SU-DHL-6 (cell line): ENCODE measurements around the gene ARHGAP5.

ENCODE experiments used
- H2AFZ ChIP-seq: fragments of 200-600 bp; sonication (generic); 2 replicates; pipeline ENCODE4 v1.6.1; 2014; ENCODE audit warnings: low read depth, mild to moderate bottlenecking, moderate library complexity, mixed read lengths, antibody characterized with exemption, low read length; ENCODE audit not compliant: severe bottlenecking
- H3F3A ChIP-seq: fragments of 200-600 bp; shearing (Covaris generic); 2 replicates; pipeline ENCODE4 v1.6.0; 2016; ENCODE audit warnings: antibody characterized with exemption, mild to moderate bottlenecking; ENCODE audit not compliant: insufficient read depth
- H3K27ac ChIP-seq: fragments of 200-600 bp; sonication (generic); 2 replicates; pipeline ENCODE4 v1.5.1; 2016; ENCODE audit warnings: low read depth, mild to moderate bottlenecking, low read length, moderate library complexity, mixed read lengths
- H3K27me3 ChIP-seq: fragments of 200-600 bp; sonication (generic), shearing (Covaris generic); 2 replicates; pipeline ENCODE4 v1.6.0; 2014; ENCODE audit warnings: mild to moderate bottlenecking, low read length
- H3K36me3 ChIP-seq: fragments of 200-600 bp; sonication (generic); 2 replicates; pipeline ENCODE4 v1.6.1; 2014; ENCODE audit warnings: mild to moderate bottlenecking, low read length, mixed read lengths
- H3K4me2 ChIP-seq: fragments of 300-600, 200-600 bp; shearing (Covaris generic), sonication (generic); 2 replicates; pipeline ENCODE4 v1.6.0; 2014; ENCODE audit warnings: low read length, low read depth, mild to moderate bottlenecking; ENCODE audit not compliant: poor library complexity, severe bottlenecking
- H3K4me3 ChIP-seq: fragments of 200-600 bp; sonication (generic); 2 replicates; pipeline ENCODE4 v1.5.1; 2014; ENCODE audit warnings: antibody characterized with exemption, low read length, mild to moderate bottlenecking, mixed read lengths; ENCODE audit not compliant: insufficient read depth, poor library complexity, severe bottlenecking
- H3K79me2 ChIP-seq: fragments of 200-600 bp; sonication (generic); 2 replicates; pipeline ENCODE4 v1.6.1; 2014; ENCODE audit warnings: mild to moderate bottlenecking, low read length, moderate library complexity; ENCODE audit not compliant: insufficient read depth
- H3K9ac ChIP-seq: fragments of 200-600 bp; sonication (generic); 2 replicates; pipeline ENCODE4 v1.7.0; 2014; ENCODE audit warnings: mild to moderate bottlenecking, low read length
- H3K9me2 ChIP-seq: fragments of 200-600 bp; sonication (generic); replicated peaks from 2 replicates; pipeline ENCODE4 v1.6.1; 2014; ENCODE audit warnings: low read length; ENCODE audit not compliant: insufficient read depth
- H3K9me3 ChIP-seq: fragments of 200-600 bp; sonication (generic); 2 replicates; pipeline ENCODE4 v1.6.1; 2014; ENCODE audit warnings: low read length, mixed read lengths; ENCODE audit not compliant: insufficient read depth
- H4K20me1 ChIP-seq: fragments of 200-600 bp; sonication (generic); 2 replicates; pipeline ENCODE4 v1.6.1; 2014; ENCODE audit warnings: low read depth, mild to moderate bottlenecking, antibody characterized with exemption, low read length, moderate library complexity, mixed read lengths
- CTCF ChIP-seq: fragments of 200-600 bp; sonication (generic); IDR thresholded peaks from one replicate; pipeline ENCODE4 v1.5.1; 2017; ENCODE audit warnings: antibody characterized with exemption, mild to moderate bottlenecking, low read length, moderate library complexity; ENCODE audit not compliant: insufficient read depth, poor library complexity, severe bottlenecking
- EZH2phosphoT487 ChIP-seq: fragments of 200-600 bp; sonication (generic), shearing (Covaris generic); conservative IDR thresholded peaks from 2 replicates; pipeline ENCODE4 v1.6.1; 2018; ENCODE audit warnings: mild to moderate bottlenecking, antibody characterized with exemption, low read length, moderate library complexity, mixed read lengths

The ARHGAP5 gene

GRCh38 chr14:32085845-32086383 is 8.8 kb downstream of the ARHGAP5 start:
- Histone ChIP-seq H3K9ac (no peak overlapping the region), H3K9me3 (no peaks in the 10 kb centered on the region), H3K27ac (no peak overlapping the region), H4K20me1 (peaks cover 13% of the 10 kb centered on the region), H3F3A (no peaks in the 10 kb centered on the region), H3K9me2 (no peaks in the 10 kb centered on the region), H3K36me3 (no peaks in the 10 kb centered on the region), H3K4me3 (no peak overlapping the region), H3K79me2 (no peaks in the 10 kb centered on the region), H3K4me2 (no peak overlapping the region), H3K27me3 (no peaks in the 10 kb centered on the region), H2AFZ (no peak overlapping the region)
- TF ChIP-seq CTCF = no peak
- no peak for TF ChIP-seq EZH2phosphoT487

DNA sequence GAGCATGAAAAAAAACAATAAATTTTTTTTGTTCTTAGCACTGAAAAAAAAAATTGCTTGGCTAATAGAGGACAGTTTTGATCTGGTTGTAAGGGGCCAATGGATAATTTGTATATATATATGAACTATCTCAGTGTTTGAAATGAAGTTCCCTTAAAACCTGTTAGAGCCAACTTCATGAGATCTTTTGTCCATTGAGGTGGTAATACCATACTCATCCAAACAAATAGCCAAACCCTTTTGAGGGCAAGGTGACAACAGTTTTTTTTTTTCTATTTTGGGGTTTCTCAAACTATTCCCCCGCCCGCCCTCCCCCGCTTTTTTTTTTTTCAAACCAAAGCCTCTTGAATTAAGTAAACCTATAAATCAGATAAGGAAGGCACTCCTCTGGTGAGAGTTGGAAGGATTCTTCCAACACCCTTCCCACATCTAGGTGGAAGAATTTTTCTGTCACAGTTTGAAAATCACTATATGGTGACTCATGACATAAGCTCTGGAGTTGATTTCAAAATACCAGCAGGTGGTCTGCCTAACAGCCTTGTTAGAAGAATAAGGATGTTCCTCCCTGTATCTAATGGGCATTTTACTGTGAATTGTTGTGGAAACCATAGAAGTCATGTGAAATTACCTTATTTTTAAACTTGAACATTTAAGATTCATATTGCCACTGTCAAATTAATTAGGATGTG is 10.2 kb downstream of the ARHGAP5 start:
- no peak overlapping the region for H3K9ac ChIP-seq
- H3K79me2 ChIP-seq = no peaks in the 10 kb centered on the region
- H3F3A ChIP-seq = no peaks in the 10 kb centered on the region
- TF ChIP-seq CTCF (no peak), EZH2phosphoT487 (no peak)
- no peak overlapping the region for H3K4me2 ChIP-seq
- H3K27ac ChIP-seq = no peak overlapping the region
- peaks cover 13% of the 10 kb centered on the region for H4K20me1 ChIP-seq
- H3K9me2 ChIP-seq = no peaks in the 10 kb centered on the region
- no peaks in the 10 kb centered on the region for H3K36me3 ChIP-seq
- no peaks in the 10 kb centered on the region for H3K9me3 ChIP-seq
- H3K27me3 ChIP-seq = no peaks in the 10 kb centered on the region
- no peak overlapping the region for H2AFZ ChIP-seq
- H3K4me3 ChIP-seq = no peak overlapping the region

DNA sequence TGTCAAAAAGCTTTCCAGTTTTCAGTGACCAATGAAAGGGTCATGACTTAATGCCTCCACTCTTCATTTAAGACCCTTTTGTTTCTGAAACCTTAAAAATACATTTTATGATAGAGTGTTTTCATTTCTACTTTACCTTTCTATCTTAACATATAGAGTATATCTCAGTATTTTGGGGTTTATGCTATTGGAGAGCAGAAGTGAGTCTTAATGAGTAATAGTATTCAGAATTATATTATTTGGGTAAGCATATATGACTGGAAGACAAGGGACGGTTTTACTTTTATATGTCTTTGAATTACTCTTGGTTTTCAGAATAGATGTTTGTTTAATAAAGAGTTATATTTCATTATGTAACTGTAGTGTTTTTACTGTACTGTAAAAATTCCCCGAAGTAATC is 10.8 kb downstream of the ARHGAP5 start:
- Histone ChIP-seq H3K27me3 (no peaks in the 10 kb centered on the region), H3K4me3 (no peak overlapping the region), H3K9me3 (no peaks in the 10 kb centered on the region), H3F3A (no peaks in the 10 kb centered on the region), H4K20me1 (peaks cover 13% of the 10 kb centered on the region), H3K9ac (no peak overlapping the region), H2AFZ (no peak overlapping the region), H3K36me3 (no peaks in the 10 kb centered on the region), H3K9me2 (no peaks in the 10 kb centered on the region), H3K27ac (no peak overlapping the region), H3K79me2 (no peaks in the 10 kb centered on the region), H3K4me2 (no peak overlapping the region)
- TF ChIP-seq CTCF = no peak
- no peak for TF ChIP-seq EZH2phosphoT487
